ENCODE measurements around the gene FSHR. TPM values are rescaled to one million over a fixed set of nuclear protein-coding genes. Genes with fewer than 3 reads are reported as not detected.

FSHR gene
- polyA plus RNA-seq, 1 donor (not counting 4 experiments of a cell fraction or from before 2014, with no cell fraction given): not detected

DNA sequence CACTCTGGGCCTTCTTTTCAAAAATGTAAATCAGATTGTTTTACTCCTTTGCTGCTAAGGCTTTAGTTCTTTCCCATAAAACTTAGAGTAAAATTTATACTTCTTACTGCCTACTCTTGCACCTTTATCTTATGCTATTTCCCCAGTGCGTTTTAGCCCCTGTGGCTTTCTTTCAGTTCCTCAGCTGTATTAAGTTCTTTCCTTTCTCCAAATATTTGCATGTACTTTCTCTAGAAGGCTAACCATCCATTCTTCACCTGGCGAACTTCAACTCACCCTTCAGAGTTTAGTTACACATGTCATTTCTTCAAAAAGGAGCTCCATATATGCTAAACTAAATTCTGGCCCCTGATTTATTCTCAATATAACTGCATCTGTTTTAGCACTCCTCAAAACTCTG lies 160.7 kb downstream of the FSHR start:
- H3K36me3 ChIP-seq (ENCODE audit: control insufficient read depth in 2 of 2, extremely low read depth in 1 of 2, insufficient read depth in 2 of 2, low read length in 2 of 2): no peaks in the 10 kb centered on the region
- H3K27me3 ChIP-seq (ENCODE audit: control insufficient read depth, extremely low read depth, insufficient read depth, low read length): no peaks in the 10 kb centered on the region
- no peak overlapping the region for H2AFZ ChIP-seq (ENCODE audit: control insufficient read depth, low read length)
- no peak overlapping the region for H3K4me3 ChIP-seq (ENCODE audit: control insufficient read depth in 2 of 3, extremely low read depth in 1 of 3, insufficient read depth in 2 of 3, low read depth in 1 of 3, low read length in 3 of 3)
- no peaks in the 10 kb centered on the region for H3K4me1 ChIP-seq (ENCODE audit: control insufficient read depth, extremely low read depth, insufficient read depth, low read length)
- H3K27ac ChIP-seq (ENCODE audit: control insufficient read depth, insufficient read depth, low read length): no peak overlapping the region
- TF ChIP-seq EZH2 (IDR thresholded peaks at IDR 0.05; ENCODE audit: low read length): no peak
- TF ChIP-seq, protein P1, sequence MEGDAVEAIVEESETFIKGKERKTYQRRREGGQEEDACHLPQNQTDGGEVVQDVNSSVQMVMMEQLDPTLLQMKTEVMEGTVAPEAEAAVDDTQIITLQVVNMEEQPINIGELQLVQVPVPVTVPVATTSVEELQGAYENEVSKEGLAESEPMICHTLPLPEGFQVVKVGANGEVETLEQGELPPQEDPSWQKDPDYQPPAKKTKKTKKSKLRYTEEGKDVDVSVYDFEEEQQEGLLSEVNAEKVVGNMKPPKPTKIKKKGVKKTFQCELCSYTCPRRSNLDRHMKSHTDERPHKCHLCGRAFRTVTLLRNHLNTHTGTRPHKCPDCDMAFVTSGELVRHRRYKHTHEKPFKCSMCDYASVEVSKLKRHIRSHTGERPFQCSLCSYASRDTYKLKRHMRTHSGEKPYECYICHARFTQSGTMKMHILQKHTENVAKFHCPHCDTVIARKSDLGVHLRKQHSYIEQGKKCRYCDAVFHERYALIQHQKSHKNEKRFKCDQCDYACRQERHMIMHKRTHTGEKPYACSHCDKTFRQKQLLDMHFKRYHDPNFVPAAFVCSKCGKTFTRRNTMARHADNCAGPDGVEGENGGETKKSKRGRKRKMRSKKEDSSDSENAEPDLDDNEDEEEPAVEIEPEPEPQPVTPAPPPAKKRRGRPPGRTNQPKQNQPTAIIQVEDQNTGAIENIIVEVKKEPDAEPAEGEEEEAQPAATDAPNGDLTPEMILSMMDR (optimal IDR thresholded peaks at IDR 0.05 in 1 of 3, IDR thresholded peaks at IDR 0.05 in 1 of 3, conservative IDR thresholded peaks at IDR 0.05 in 1 of 3; ENCODE audit: extremely low read depth in 1 of 3, insufficient read depth in 2 of 3, low read length in 3 of 3): no peak
- no peak overlapping the region for H3K4me2 ChIP-seq (ENCODE audit: control insufficient read depth, extremely low read depth, insufficient read depth, low read depth, low read length)
- FAIRE-seq (no peak), DNase-seq (ENCODE audit: low read depth, low spot score) (no peak)
- dilution Hi-C loops (cut with MboI; ENCODE audit: extremely low pct_ligation_motif_present, low sequenced_read_pairs): no loop called here
- H3K9me3 ChIP-seq (ENCODE audit: control insufficient read depth, low read depth, low read length): no peaks in the 10 kb centered on the region
- H3K9ac ChIP-seq (ENCODE audit: control insufficient read depth, extremely low read depth, insufficient read depth, low read length): no peak overlapping the region
- H4K20me1 ChIP-seq (ENCODE audit: control insufficient read depth, extremely low read depth, insufficient read depth, low read length): no peaks in the 10 kb centered on the region
- H3K9me1 ChIP-seq (ENCODE audit: control insufficient read depth, extremely low read depth, insufficient read depth, low read length): no peaks in the 10 kb centered on the region
- no peaks in the 10 kb centered on the region for H3K79me2 ChIP-seq (ENCODE audit: control insufficient read depth, insufficient read depth, low read length)

DNA sequence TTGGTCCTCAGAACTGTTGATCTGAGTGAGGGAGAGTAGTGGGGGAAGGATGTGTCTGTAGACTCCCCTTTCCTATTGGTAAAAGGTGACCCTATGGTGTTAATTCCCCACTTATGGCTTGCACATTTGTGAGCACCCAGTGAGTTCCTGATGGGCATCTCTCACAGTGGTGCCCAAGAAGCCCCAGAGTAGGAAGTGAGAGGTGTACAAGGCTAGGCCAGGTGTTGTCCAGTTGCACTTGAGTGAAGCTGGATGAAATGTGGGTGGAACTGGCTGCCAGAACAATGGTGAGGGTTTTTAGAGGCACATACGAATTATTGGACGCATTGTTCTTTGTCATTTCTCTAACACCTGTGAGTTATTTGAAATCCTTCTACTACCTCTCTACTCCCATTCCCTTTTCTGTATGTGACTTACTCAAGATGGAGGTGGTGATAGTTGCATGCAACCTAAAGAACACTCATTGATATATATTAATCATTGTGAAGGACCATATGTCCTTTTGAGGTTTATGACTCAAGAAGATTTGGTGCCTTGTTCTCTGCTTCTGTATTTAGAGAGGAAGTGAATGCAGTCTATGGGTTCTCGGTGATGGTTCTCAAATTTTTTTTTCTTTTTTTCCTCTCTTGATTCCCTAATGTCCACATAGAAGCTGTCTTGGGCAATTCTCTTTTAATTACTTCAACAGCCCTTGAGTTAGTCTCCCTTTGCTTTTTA lies 162.7 kb downstream of the FSHR start:
- no peaks in the 10 kb centered on the region for H3K9me3 ChIP-seq (ENCODE audit: control insufficient read depth, low read depth, low read length)
- H3K27ac ChIP-seq (ENCODE audit: control insufficient read depth, insufficient read depth, low read length): no peak overlapping the region
- H3K27me3 ChIP-seq (ENCODE audit: control insufficient read depth, extremely low read depth, insufficient read depth, low read length): no peaks in the 10 kb centered on the region
- H3K4me1 ChIP-seq (ENCODE audit: control insufficient read depth, extremely low read depth, insufficient read depth, low read length): no peaks in the 10 kb centered on the region
- DNase-seq (ENCODE audit: low read depth, low spot score): no peak
- H3K9ac ChIP-seq (ENCODE audit: control insufficient read depth, extremely low read depth, insufficient read depth, low read length): no peak overlapping the region
- no peak overlapping the region for H2AFZ ChIP-seq (ENCODE audit: control insufficient read depth, low read length)
- H4K20me1 ChIP-seq (ENCODE audit: control insufficient read depth, extremely low read depth, insufficient read depth, low read length): no peaks in the 10 kb centered on the region
- H3K36me3 ChIP-seq (ENCODE audit: control insufficient read depth in 2 of 2, extremely low read depth in 1 of 2, insufficient read depth in 2 of 2, low read length in 2 of 2): no peaks in the 10 kb centered on the region
- FAIRE-seq: no peak
- dilution Hi-C loops (cut with MboI; ENCODE audit: extremely low pct_ligation_motif_present, low sequenced_read_pairs): no loop called here
- TF ChIP-seq EZH2 (IDR thresholded peaks at IDR 0.05; ENCODE audit: low read length): no peak
- H3K4me2 ChIP-seq (ENCODE audit: control insufficient read depth, extremely low read depth, insufficient read depth, low read depth, low read length): no peak overlapping the region
- H3K79me2 ChIP-seq (ENCODE audit: control insufficient read depth, insufficient read depth, low read length): no peaks in the 10 kb centered on the region
- no peaks in the 10 kb centered on the region for H3K9me1 ChIP-seq (ENCODE audit: control insufficient read depth, extremely low read depth, insufficient read depth, low read length)
- H3K4me3 ChIP-seq (ENCODE audit: control insufficient read depth in 2 of 3, extremely low read depth in 1 of 3, insufficient read depth in 2 of 3, low read depth in 1 of 3, low read length in 3 of 3): no peak overlapping the region

DNA sequence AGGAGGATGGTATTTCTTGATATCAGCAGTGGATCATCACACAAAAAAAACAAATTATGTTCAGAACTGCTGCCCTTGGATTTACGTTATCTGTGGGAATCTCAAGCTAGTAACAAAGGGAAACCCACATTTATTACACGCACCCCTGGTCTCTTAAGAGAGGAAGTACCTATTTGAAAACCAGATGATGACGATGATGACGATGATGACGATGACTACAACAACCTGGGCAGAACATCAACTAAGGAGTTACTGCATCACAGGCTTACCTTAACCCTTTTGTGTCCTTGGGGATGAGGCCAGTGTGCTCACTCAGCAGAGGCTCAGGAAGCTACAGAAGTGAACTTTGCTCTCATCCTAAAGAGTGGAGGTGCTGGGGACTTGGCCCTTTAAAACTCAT lies 169.4 kb downstream of the FSHR start:
- Histone ChIP-seq H3K27me3 (ENCODE audit: control insufficient read depth, extremely low read depth, insufficient read depth, low read length) (no peaks in the 10 kb centered on the region), H3K9ac (ENCODE audit: control insufficient read depth, extremely low read depth, insufficient read depth, low read length) (no peak overlapping the region), H3K79me2 (ENCODE audit: control insufficient read depth, insufficient read depth, low read length) (no peaks in the 10 kb centered on the region), H3K27ac (ENCODE audit: control insufficient read depth, insufficient read depth, low read length) (no peak overlapping the region), H4K20me1 (ENCODE audit: control insufficient read depth, extremely low read depth, insufficient read depth, low read length) (no peaks in the 10 kb centered on the region), H3K9me1 (ENCODE audit: control insufficient read depth, extremely low read depth, insufficient read depth, low read length) (no peaks in the 10 kb centered on the region), H3K4me2 (ENCODE audit: control insufficient read depth, extremely low read depth, insufficient read depth, low read depth, low read length) (no peak overlapping the region), H3K36me3 (ENCODE audit: control insufficient read depth in 2 of 2, extremely low read depth in 1 of 2, insufficient read depth in 2 of 2, low read length in 2 of 2) (no peaks in the 10 kb centered on the region), H3K4me3 (ENCODE audit: control insufficient read depth in 2 of 3, extremely low read depth in 1 of 3, insufficient read depth in 2 of 3, low read depth in 1 of 3, low read length in 3 of 3) (no peak overlapping the region), H3K9me3 (ENCODE audit: control insufficient read depth, low read depth, low read length) (no peaks in the 10 kb centered on the region), H3K4me1 (ENCODE audit: control insufficient read depth, extremely low read depth, insufficient read depth, low read length) (no peaks in the 10 kb centered on the region), H2AFZ (ENCODE audit: control insufficient read depth, low read length) (no peak overlapping the region)
- TF ChIP-seq, protein P1 (optimal IDR thresholded peaks at IDR 0.05 in 1 of 3, IDR thresholded peaks at IDR 0.05 in 1 of 3, conservative IDR thresholded peaks at IDR 0.05 in 1 of 3; ENCODE audit: extremely low read depth in 1 of 3, insufficient read depth in 2 of 3, low read length in 3 of 3): no peak
- TF ChIP-seq EZH2 (IDR thresholded peaks at IDR 0.05; ENCODE audit: low read length): no peak
- FAIRE-seq (no peak), DNase-seq (ENCODE audit: low read depth, low spot score) (no peak)
- dilution Hi-C loops (cut with MboI; ENCODE audit: extremely low pct_ligation_motif_present, low sequenced_read_pairs): no loop called here
